Lower lobe of right lung (tissue), 2 donors: ENCODE results near the gene PEBP1. TPM values are rescaled to one million over a fixed set of nuclear protein-coding genes. Genes with fewer than 3 reads are reported as not detected.

Source experiments
- ATAC-seq, 2 donors: fragments of 200-7000 bp; cut with Tn5 transposase; one replicate each; pipeline ENCODE4 v1.9.1; 2020 to 2022; ENCODE audit warnings: mild to moderate bottlenecking in 2 of 2, moderate library complexity in 2 of 2
- DNase-seq: peaks from one replicate; pipeline ENCODE4 v3.0.0-alpha.2; 2020
- H3K27ac ChIP-seq: fragments of 200-600 bp; one replicate; pipeline ENCODE4 v1.8.0; 2022
- H3K27me3 ChIP-seq: fragments of 200-600 bp; one replicate; pipeline ENCODE4 v1.8.0; 2022; ENCODE audit warnings: low read depth
- H3K36me3 ChIP-seq: fragments of 200-600 bp; one replicate; pipeline ENCODE4 v1.8.0; 2022; ENCODE audit warnings: mild to moderate bottlenecking
- H3K4me1 ChIP-seq: fragments of 200-600 bp; one replicate; pipeline ENCODE4 v1.8.0; 2022
- H3K4me3 ChIP-seq: fragments of 200-600 bp; one replicate; pipeline ENCODE4 v1.8.0; 2022; ENCODE audit warnings: mild to moderate bottlenecking
- H3K9me3 ChIP-seq: fragments of 200-600 bp; one replicate; pipeline ENCODE4 v1.8.0; 2022
- CTCF ChIP-seq: fragments of 200-600 bp; IDR thresholded peaks from one replicate; pipeline ENCODE4 v1.8.0; 2022; ENCODE audit warnings: antibody characterized with exemption, mild to moderate bottlenecking
- intact Hi-C: fragments of 100-400 bp; cut with DNase I; formaldehyde crosslinking; loops from one replicate; pipeline ENCODE4 v1.11.0; 2022
- total RNA-seq: library from RNA; stranded (reverse); fragmentation: NEBNext Ultra II Directional; extraction: Animal tissue kit (Norgen Biotek cat#: 25700); gene quantifications from one replicate; pipeline ENCODE4 v1.2.1, GENCODE V29; 2021
- donor health status: DM: no; HTN: yes; CAD: no; lungs with severe emphysema.

The PEBP1 gene
- total RNA-seq, 1 donor from 2014 or later = 194 TPM

GRCh38 chr12:118101051-118101450 lies 34.9 kb upstream of the PEBP1 start:
- ATAC-seq = no peak
- H3K4me1 ChIP-seq = peaks cover 18% of the 10 kb centered on the region
- DNase-seq = no peak
- TF ChIP-seq CTCF = no peak
- H3K4me3 ChIP-seq = no peak overlapping the region
- no peaks in the 10 kb centered on the region for H3K9me3 ChIP-seq
- no peak overlapping the region for H3K27ac ChIP-seq
- no peaks in the 10 kb centered on the region for H3K27me3 ChIP-seq
- peaks cover 5% of the 10 kb centered on the region for H3K36me3 ChIP-seq
- intact Hi-C loops = no loop called here

GRCh38 chr12:118102070-118102469 lies 33.9 kb upstream of the PEBP1 start:
- peaks cover 18% of the 10 kb centered on the region for H3K4me1 ChIP-seq
- H3K4me3 ChIP-seq = no peak overlapping the region
- no peak overlapping the region for H3K27ac ChIP-seq
- intact Hi-C loops = no loop called here
- H3K9me3 ChIP-seq = no peaks in the 10 kb centered on the region
- no peaks in the 10 kb centered on the region for H3K27me3 ChIP-seq
- no peak for DNase-seq
- TF ChIP-seq CTCF = no peak
- H3K36me3 ChIP-seq = peaks cover 5% of the 10 kb centered on the region
- no peak for ATAC-seq

GRCh38 chr12:118102609-118103008 lies 33.3 kb upstream of the PEBP1 start:
- intact Hi-C loops = no loop called here
- H3K27me3 ChIP-seq = no peaks in the 10 kb centered on the region
- H3K9me3 ChIP-seq = no peaks in the 10 kb centered on the region
- no peak for ATAC-seq
- H3K4me3 ChIP-seq = peak overlapping the region; percentile 89
- peaks cover 18% of the 10 kb centered on the region for H3K4me1 ChIP-seq
- no peak for TF ChIP-seq CTCF
- H3K27ac ChIP-seq = peak overlapping the region; percentile 85
- DNase-seq = no peak
- peaks cover 5% of the 10 kb centered on the region for H3K36me3 ChIP-seq

- Histone ChIP-seq H3K4me3 (peak overlapping the region; percentile 89), H3K4me1 (peaks cover 18% of the 10 kb centered on the region), H3K36me3 (peaks cover 5% of the 10 kb centered on the region), H3K9me3 (no peaks in the 10 kb centered on the region), H3K27me3 (no peaks in the 10 kb centered on the region), H3K27ac (peak overlapping the region; percentile 85)
- ATAC-seq (peak; percentile 27 to 47), DNase-seq (no peak)
- TF ChIP-seq CTCF = no peak
- intact Hi-C loops = no loop called here
Observed at GRCh38 chr12:118103201-118103600, 32.7 kb upstream of the PEBP1 start.

GRCh38 chr12:118103601-118104382 lies 32.1 kb upstream of the PEBP1 start, which contains the start of gene VSIG10:
Gene VSIG10 (minus strand): TSS chr12:118104011. CDS start chr12:118103671, 340 bp downstream.
- Histone ChIP-seq H3K27ac (peak within 1 kb of the TSS; percentile 85), H3K4me3 (peak within 1 kb of the TSS; percentile 89), H3K4me1 (peaks cover 18% of the 10 kb centered on the region), H3K9me3 (no peaks in the 10 kb centered on the region), H3K27me3 (no peaks in the 10 kb centered on the region), H3K36me3 (peaks cover 5% of the 10 kb centered on the region)
- ATAC-seq (peak; percentile 96 to 97), DNase-seq (peak; percentile 84)
- intact Hi-C loops = no loop called here
- no peak for TF ChIP-seq CTCF
